Suprapubic skin (tissue), 4 donors: ENCODE measurements around the gene NAXD. TPM values are rescaled to one million over a fixed set of nuclear protein-coding genes. Genes with fewer than 3 reads are reported as not detected.
"Not testable (repeated sequence)": the region's sequence is repeated elsewhere in the genome, so short reads cannot be mapped to it uniquely, and the experiment has no call there.

Experiments
- DNase-seq, 2 donors: peaks; one replicate each; pipeline ENCODE4 v3.0.0-alpha.2; 2019; ENCODE audit warnings: low spot score in 2 of 2
- H3K27ac ChIP-seq: fragments of 200-600 bp; sonication (generic); one replicate; pipeline ENCODE4 v1.5.1; 2019
- H3K27me3 ChIP-seq: fragments of 200-600 bp; sonication (generic); one replicate; pipeline ENCODE4 v1.5.1; 2019
- H3K36me3 ChIP-seq: fragments of 200-600 bp; sonication (generic); one replicate; pipeline ENCODE4 v1.5.1; 2019
- H3K4me1 ChIP-seq: fragments of 200-600 bp; sonication (generic); one replicate; pipeline ENCODE4 v1.5.1; 2019
- H3K4me3 ChIP-seq: fragments of 200-600 bp; sonication (generic); one replicate; pipeline ENCODE4 v1.5.1; 2019; ENCODE audit warnings: mild to moderate bottlenecking
- H3K9me3 ChIP-seq: fragments of 200-600 bp; sonication (generic); one replicate; pipeline ENCODE4 v1.5.1; 2019
- CTCF ChIP-seq, 2 donors: fragments of 200-600 bp in 1 of 2; fragments of 450-650 bp in 1 of 2; sonication (generic) in 1 of 2; IDR thresholded peaks; one replicate each; pipeline ENCODE4 v1.5.1; 2016 to 2019; ENCODE audit warnings: antibody characterized with exemption in 2 of 2, mild to moderate bottlenecking in 1 of 2, moderate library complexity in 1 of 2
- EP300 ChIP-seq: sonication (generic); formaldehyde crosslinking; IDR thresholded peaks from one replicate; pipeline ENCODE4 v1.6.1; 2017; ENCODE audit warnings: antibody characterized with exemption
- POLR2A ChIP-seq, 2 donors: fragments of 450-650 bp; IDR thresholded peaks; one replicate each; pipeline ENCODE4 v1.6.1; 2017; ENCODE audit warnings: antibody characterized with exemption in 2 of 2, mild to moderate bottlenecking in 2 of 2, moderate library complexity in 2 of 2
- POLR2AphosphoS5 ChIP-seq, 3 donors: sonication (generic); formaldehyde crosslinking; IDR thresholded peaks; one replicate each; pipeline ENCODE4 v1.6.1; 2017; ENCODE audit warnings: antibody characterized with exemption in 3 of 3
- WGBS: methylation state at CpG from one replicate; pipeline ENCODE4 v1.1.5; 2018; 5-methylcytosine and 5-hydroxymethylcytosine counted together
- total RNA-seq, 4 donors: library from RNA; depleted of rRNA; stranded (reverse); fragments of >200 nt; gene quantifications; one replicate each; pipeline ENCODE4 v1.1.0, GENCODE V29; 2016

The NAXD gene
- total RNA-seq, 4 donors from 2014 or later = 26.4 to 38.3 (median 32.4) TPM

GRCh38 chr13:110597041-110597689, 18.2 kb upstream of the NAXD start:
- Histone ChIP-seq H3K4me1 (peaks cover 3% of the 10 kb centered on the region), H3K4me3 (no peak overlapping the region), H3K36me3 (no peaks in the 10 kb centered on the region), H3K27ac (no peak overlapping the region), H3K27me3 (no peaks in the 10 kb centered on the region), H3K9me3 (no peaks in the 10 kb centered on the region)
- no peak for TF ChIP-seq POLR2A (IDR thresholded peaks at IDR 0.05)
- TF ChIP-seq CTCF (IDR thresholded peaks at IDR 0.05) = no peak
- no peak for TF ChIP-seq POLR2AphosphoS5 (IDR thresholded peaks at IDR 0.05)
- no peak for TF ChIP-seq EP300
- 64% methylated on average over 16 of the region's 16 CpGs for WGBS
- DNase-seq = no peak

- DNase-seq = no peak
- no peak for TF ChIP-seq EP300
- TF ChIP-seq CTCF (IDR thresholded peaks at IDR 0.05) = no peak
- no peak for TF ChIP-seq POLR2A (IDR thresholded peaks at IDR 0.05)
- TF ChIP-seq POLR2AphosphoS5 (IDR thresholded peaks at IDR 0.05) = no peak
These were observed 15.0 kb upstream of the NAXD start for GRCh38 chr13:110600261-110600819.

GRCh38 chr13:110600980-110601379, 14.4 kb upstream of the NAXD start:
- WGBS = 82% methylated on average over 4 of the region's 4 CpGs
- no peaks in the 10 kb centered on the region for H3K36me3 ChIP-seq
- no peak overlapping the region for H3K27ac ChIP-seq
- H3K27me3 ChIP-seq = no peaks in the 10 kb centered on the region
- DNase-seq = no peak
- no peaks in the 10 kb centered on the region for H3K9me3 ChIP-seq
- TF ChIP-seq EP300 (no peak), POLR2AphosphoS5 (IDR thresholded peaks at IDR 0.05) (no peak), CTCF (IDR thresholded peaks at IDR 0.05) (no peak), POLR2A (IDR thresholded peaks at IDR 0.05) (no peak)
- peaks cover 3% of the 10 kb centered on the region for H3K4me1 ChIP-seq
- no peak overlapping the region for H3K4me3 ChIP-seq

More at GRCh38 chr13:110600261-110600819, 15.0 kb upstream of the NAXD start:
- Histone ChIP-seq H3K36me3 (no peaks in the 10 kb centered on the region), H3K9me3 (no peaks in the 10 kb centered on the region), H3K27ac (no peak overlapping the region), H3K4me3 (no peak overlapping the region), H3K27me3 (no peaks in the 10 kb centered on the region), H3K4me1 (peaks cover 3% of the 10 kb centered on the region)
- WGBS = 84% methylated on average over 10 of the region's 10 CpGs

- no peak for DNase-seq
- H3K36me3 ChIP-seq = no peaks in the 10 kb centered on the region
- no peak overlapping the region for H3K4me3 ChIP-seq
- no peaks in the 10 kb centered on the region for H3K9me3 ChIP-seq
- peaks cover 5% of the 10 kb centered on the region for H3K4me1 ChIP-seq
- WGBS = 92% methylated on average over 6 of the region's 6 CpGs
- H3K27me3 ChIP-seq = no peaks in the 10 kb centered on the region
- no peak overlapping the region for H3K27ac ChIP-seq
- TF ChIP-seq POLR2A (IDR thresholded peaks at IDR 0.05) (no peak), EP300 (no peak), CTCF (IDR thresholded peaks at IDR 0.05) (no peak), POLR2AphosphoS5 (IDR thresholded peaks at IDR 0.05) (no peak)
These were observed 10.2 kb upstream of the NAXD start for GRCh38 chr13:110605132-110605531.

- H3K4me1 ChIP-seq, H3K36me3 ChIP-seq, DNase-seq, H3K27me3 ChIP-seq, H3K27ac ChIP-seq, H3K4me3 ChIP-seq, H3K9me3 ChIP-seq: not testable (repeated sequence)
- WGBS = 80% methylated on average over 1 of the region's 33 CpGs
These were observed 9.1 kb upstream of the NAXD start for GRCh38 chr13:110606281-110606680.
